ENCODE results near the gene KREMEN1. TPM values are rescaled to one million over a fixed set of nuclear protein-coding genes. Genes with fewer than 3 reads are reported as not detected.

KREMEN1 gene
- polyA plus RNA-seq, 1 donor = 26.3 TPM

DNA sequence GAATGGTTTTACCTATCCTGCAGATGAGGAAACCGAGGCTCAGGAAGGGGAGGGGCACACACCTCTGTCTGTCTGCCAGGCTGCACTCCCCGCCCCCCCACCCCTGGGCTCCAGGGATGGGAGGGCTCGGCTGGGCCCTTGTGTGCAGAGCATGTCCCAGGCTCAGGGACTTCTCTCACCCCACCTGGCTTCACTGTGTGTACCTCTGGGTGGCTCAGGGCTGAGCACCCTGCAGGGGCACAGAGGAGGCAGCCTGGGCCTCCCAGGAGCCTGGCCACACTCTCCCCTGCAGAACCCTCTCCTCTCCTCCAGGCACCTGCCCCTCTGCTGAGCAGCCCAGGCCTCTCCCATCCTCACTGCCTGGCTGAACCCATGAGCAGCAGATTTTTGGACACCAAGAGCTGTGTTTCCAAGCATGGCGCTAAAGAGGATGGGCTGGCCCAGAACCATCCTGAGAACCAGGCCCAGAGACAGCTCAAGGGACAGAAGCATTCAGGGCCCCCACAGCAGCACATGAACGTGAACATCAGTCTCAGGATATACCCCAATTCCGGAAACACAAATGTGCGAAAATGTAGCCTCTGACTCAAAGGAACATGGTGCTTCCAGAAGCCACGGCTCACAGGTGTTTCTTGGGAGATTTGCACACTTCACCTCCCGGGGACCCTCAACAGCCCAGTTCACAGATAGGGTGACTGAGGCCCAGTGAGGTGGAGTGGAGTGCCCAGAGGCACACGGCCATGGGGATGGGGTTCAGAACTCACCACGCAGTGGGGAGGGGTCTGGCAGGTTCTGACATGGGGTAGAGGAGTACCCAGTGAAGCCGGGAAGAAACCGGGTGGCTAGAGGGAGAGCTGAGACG lies 143.4 kb downstream of the KREMEN1 start:
- no CpG with 5 or more reads among the region's 14 CpGs for WGBS (ENCODE audit: insufficient coverage, low lambda C conversion rate)

DNA sequence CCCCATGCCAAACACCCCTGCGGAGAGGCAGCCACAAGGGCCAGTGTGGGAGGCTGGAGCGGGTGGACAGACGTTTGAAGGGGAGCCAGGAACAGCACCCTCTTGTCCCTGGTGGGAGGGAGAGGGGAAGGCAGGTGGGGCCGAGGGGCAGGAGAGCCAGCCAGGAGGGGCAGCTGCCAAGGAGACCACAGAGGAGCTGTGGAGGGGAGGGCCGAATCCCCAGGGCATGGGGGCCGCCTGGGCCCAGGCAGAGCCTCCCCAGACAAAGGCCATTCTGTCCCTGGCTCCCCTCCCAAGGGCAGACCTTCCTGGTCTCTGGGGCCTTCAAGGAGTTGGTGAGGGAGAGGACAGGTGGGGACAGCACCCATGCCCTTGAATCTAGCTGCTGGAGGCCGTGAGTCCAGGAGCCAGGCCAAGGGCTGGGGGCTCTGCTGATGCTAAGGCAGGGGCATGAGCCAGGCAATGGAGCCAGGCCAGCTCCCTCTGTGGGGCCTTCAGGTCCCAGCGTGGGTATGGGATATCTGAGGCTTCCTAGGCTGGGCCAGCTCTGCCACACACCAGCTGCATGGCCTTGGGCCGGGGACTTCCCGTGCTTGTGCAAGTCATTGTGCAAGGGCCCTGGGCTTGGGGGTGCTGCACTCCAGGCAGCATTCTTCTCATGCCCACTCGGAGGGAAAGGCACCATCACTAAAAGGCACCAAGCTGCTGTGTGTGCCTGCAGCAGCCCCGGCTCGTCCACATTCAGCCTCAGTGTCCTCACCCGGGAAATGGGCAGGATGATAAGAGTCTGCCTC lies 144.2 kb downstream of the KREMEN1 start:
- DNase-seq = no peak
- Histone ChIP-seq H3K4me3 (ENCODE audit: low read length) (no peak overlapping the region), H3K4me1 (ENCODE audit: control insufficient read depth, insufficient read depth, low read length) (no peaks in the 10 kb centered on the region), H3K36me3 (ENCODE audit: control insufficient read depth, insufficient read depth, low read length) (peaks cover 73% of the 10 kb centered on the region), H3K27me3 (ENCODE audit: control insufficient read depth, insufficient read depth, low read length) (no peaks in the 10 kb centered on the region), H3K27ac (ENCODE audit: low read length) (no peak overlapping the region), H3K9me3 (ENCODE audit: control insufficient read depth, low read depth, low read length) (no peaks in the 10 kb centered on the region)
- WGBS (ENCODE audit: insufficient coverage, low lambda C conversion rate) = no CpG with 5 or more reads among the region's 14 CpGs

More for the DNA sequence above, 143.4 kb downstream of the KREMEN1 start:
- no peaks in the 10 kb centered on the region for H3K27me3 ChIP-seq (ENCODE audit: control insufficient read depth, insufficient read depth, low read length)
- H3K4me3 ChIP-seq (ENCODE audit: low read length) = no peak overlapping the region
- DNase-seq = no peak
- H3K36me3 ChIP-seq (ENCODE audit: control insufficient read depth, insufficient read depth, low read length) = peaks cover 73% of the 10 kb centered on the region
- H3K4me1 ChIP-seq (ENCODE audit: control insufficient read depth, insufficient read depth, low read length) = no peaks in the 10 kb centered on the region
- H3K27ac ChIP-seq (ENCODE audit: low read length) = no peak overlapping the region
- no peaks in the 10 kb centered on the region for H3K9me3 ChIP-seq (ENCODE audit: control insufficient read depth, low read depth, low read length)

Other genes with a start within 250 kb of the KREMEN1 start
- gene ZNRF3, start 189.5 kb upstream of the KREMEN1 start, polyA plus RNA-seq = 8.2 TPM
- gene C22orf31, start 11.2 kb upstream of the KREMEN1 start, polyA plus RNA-seq = 1.5 TPM
- 152 TPM for gene EMID1, start 132.9 kb downstream of the KREMEN1 start, polyA plus RNA-seq
- 26.3 TPM for gene RHBDD3, start 194.9 kb downstream of the KREMEN1 start, polyA plus RNA-seq
- gene EWSR1, start 195.2 kb downstream of the KREMEN1 start, polyA plus RNA-seq = 276 TPM
- gene GAS2L1, start 233.6 kb downstream of the KREMEN1 start, polyA plus RNA-seq = 6.1 TPM
- gene RASL10A, start 242.7 kb downstream of the KREMEN1 start, polyA plus RNA-seq = 1.0 TPM